Epithelial cell of proximal tubule (primary cell): ENCODE data around the gene HS3ST5. TPM values are rescaled to one million over a fixed set of nuclear protein-coding genes. Genes with fewer than 3 reads are reported as not detected.

ENCODE experiments used
- DNase-seq: peaks from one replicate; pipeline ENCODE4 v3.0.0-alpha.2; 2011; ENCODE audit warnings: low read depth
- H3K4me3 ChIP-seq: 2 replicates; pipeline ENCODE4 v1.5.1; 2011; ENCODE audit warnings: low read depth, mild to moderate bottlenecking, low read length
- total RNA-seq: library from RNA; depleted of rRNA; stranded (reverse); fragments of >200 nt; gene quantifications from 2 replicates; pipeline ENCODE4 v1.2.3, GENCODE V29; 2015
- TF ChIP-seq, protein P1 (sequence below): conservative IDR thresholded peaks from 2 replicates; pipeline ENCODE4 v1.5.1; 2012; ENCODE audit warnings: low read depth, mild to moderate bottlenecking, low read length

The HS3ST5 gene
- total RNA-seq, 1 donor from 2014 or later = 0.17 TPM

DNA sequence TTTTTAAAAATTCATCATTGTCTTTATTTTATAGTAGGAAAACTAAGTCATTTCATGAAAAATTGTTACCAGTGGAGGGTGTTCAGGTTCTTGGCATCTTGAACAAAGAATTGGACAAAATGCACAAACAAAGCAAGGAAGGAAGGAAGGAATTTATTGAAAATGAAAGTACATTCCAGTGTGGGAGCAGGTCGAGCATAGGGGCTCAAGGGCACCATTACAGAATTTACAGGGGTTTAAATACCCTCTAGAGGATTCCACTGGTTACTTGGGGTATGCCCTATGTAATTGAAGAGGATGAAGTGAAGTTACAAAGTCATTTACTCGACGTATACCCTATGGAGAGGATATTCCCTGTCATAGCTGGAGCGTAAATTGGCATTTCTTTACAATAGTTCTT, 334.5 kb downstream of the HS3ST5 start:
- TF ChIP-seq, protein P1, sequence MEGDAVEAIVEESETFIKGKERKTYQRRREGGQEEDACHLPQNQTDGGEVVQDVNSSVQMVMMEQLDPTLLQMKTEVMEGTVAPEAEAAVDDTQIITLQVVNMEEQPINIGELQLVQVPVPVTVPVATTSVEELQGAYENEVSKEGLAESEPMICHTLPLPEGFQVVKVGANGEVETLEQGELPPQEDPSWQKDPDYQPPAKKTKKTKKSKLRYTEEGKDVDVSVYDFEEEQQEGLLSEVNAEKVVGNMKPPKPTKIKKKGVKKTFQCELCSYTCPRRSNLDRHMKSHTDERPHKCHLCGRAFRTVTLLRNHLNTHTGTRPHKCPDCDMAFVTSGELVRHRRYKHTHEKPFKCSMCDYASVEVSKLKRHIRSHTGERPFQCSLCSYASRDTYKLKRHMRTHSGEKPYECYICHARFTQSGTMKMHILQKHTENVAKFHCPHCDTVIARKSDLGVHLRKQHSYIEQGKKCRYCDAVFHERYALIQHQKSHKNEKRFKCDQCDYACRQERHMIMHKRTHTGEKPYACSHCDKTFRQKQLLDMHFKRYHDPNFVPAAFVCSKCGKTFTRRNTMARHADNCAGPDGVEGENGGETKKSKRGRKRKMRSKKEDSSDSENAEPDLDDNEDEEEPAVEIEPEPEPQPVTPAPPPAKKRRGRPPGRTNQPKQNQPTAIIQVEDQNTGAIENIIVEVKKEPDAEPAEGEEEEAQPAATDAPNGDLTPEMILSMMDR = no peak
- no peak for DNase-seq
- no peak overlapping the region for H3K4me3 ChIP-seq

DNA sequence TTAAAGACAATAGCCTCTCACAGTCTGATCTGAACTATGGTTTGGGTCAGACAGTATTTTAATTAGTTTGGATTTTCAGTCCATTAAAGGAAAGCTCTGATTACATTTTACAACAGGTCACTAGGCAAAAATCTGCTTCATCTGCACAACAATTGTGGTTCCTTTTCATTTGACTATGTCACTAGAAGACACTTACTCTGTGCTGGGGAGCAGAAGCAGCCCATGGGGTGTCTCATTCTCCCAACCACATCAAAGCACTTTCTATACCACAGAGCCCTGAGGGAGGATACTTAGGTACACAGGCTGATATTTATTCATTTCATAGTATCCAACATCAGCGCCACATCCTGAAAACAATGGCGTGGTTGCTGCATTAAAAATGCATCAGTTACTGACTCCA, 335.3 kb downstream of the HS3ST5 start:
- no peak for DNase-seq
- TF ChIP-seq, protein P1 = no peak
- no peak overlapping the region for H3K4me3 ChIP-seq
